ENCODE data around the gene CLIP1. TPM values are rescaled to one million over a fixed set of nuclear protein-coding genes. Genes with fewer than 3 reads are reported as not detected.

CLIP1 gene
- total and polyA plus RNA-seq, 2 of the 4 experiments (the other 2 are of a cell fraction) = 38.0 to 54.8 TPM

- peaks cover 10 to 24% of the 10 kb centered on the region in 2 experiments for H3K79me1 ChIP-seq (ENCODE audit: low read depth in 1 of 2, low read length in 2 of 2)
- no peak overlapping the region for H3K27ac ChIP-seq (ENCODE audit: insufficient read depth, low read length)
- H3K9ac ChIP-seq (ENCODE audit: low read depth, low read length) = no peak overlapping the region
- no peak overlapping the region for H3K4me3 ChIP-seq (ENCODE audit: insufficient read depth, low read depth, low read length)
- no peak overlapping the region for H2BK15ac ChIP-seq (ENCODE audit: low read depth, low read length)
- H3K23ac ChIP-seq (ENCODE audit: low read depth, low read length) = no peak overlapping the region
- H2BK120ac ChIP-seq (ENCODE audit: low read depth, low read length) = no peak overlapping the region
- H3K9me1 ChIP-seq (ENCODE audit: insufficient read depth, low read length) = peaks cover 7% of the 10 kb centered on the region
- H3K4me1 ChIP-seq (ENCODE audit: control insufficient read depth, insufficient read depth, low read length) = peaks cover 11% of the 10 kb centered on the region
- intact Hi-C loops (cut with micrococcal nuclease) = no loop called here
- H4K20me1 ChIP-seq (ENCODE audit: insufficient read depth, low read length) = no peaks in the 10 kb centered on the region
- no peak overlapping the region for H2AK5ac ChIP-seq (ENCODE audit: low read depth, low read length)
- H3K4me2 ChIP-seq (ENCODE audit: low read depth, low read length) = no peak overlapping the region
- H2AK9ac ChIP-seq (replicated peaks; ENCODE audit: low read depth, low read length, poor library complexity) = no peak overlapping the region
- H4K91ac ChIP-seq (ENCODE audit: insufficient read depth, low read depth, low read length) = no peak overlapping the region
- H4K5ac ChIP-seq (ENCODE audit: low read depth, low read length) = no peak overlapping the region
- dilution Hi-C loops (cut with HindIII; ENCODE audit: low sequenced_read_pairs, unreplicated experiment) = no loop called here
- H3K27me3 ChIP-seq (ENCODE audit: control insufficient read depth, insufficient read depth, low read length) = no peaks in the 10 kb centered on the region
- ChIA-PET CTCF (interaction anchor here (1.1 kb wide), 1 partner anchor 8 kb away, joined by 3 read pairs; no protein-coding TSS in a partner anchor), POLR2A (ENCODE audit: unreplicated experiment) (no interaction called here)
- no peak overlapping the region for H2BK5ac ChIP-seq (ENCODE audit: low read depth, low read length, poor library complexity, severe bottlenecking)
- 0 out of 2 replicates have a peak overlapping the region, but pooled peaks have one; percentile 29 for H3K18ac ChIP-seq (ENCODE audit: low read depth, low read length)
- no peak overlapping the region for H3K4ac ChIP-seq (ENCODE audit: low read depth, low read length)
- DNase-seq (no peak), ATAC-seq (ENCODE audit: low read depth) (no peak)
- no peak overlapping the region for H2BK20ac ChIP-seq (ENCODE audit: low read depth, low read length)
- in situ Hi-C loops (cut with MboI; ENCODE audit: low sequenced_read_pairs) = no loop called here
- H3K36me3 ChIP-seq (ENCODE audit: control insufficient read depth, insufficient read depth, low read length) = peaks cover 24% of the 10 kb centered on the region
- H3K56ac ChIP-seq (ENCODE audit: extremely low read depth, insufficient read depth, low read length) = no peak overlapping the region
- TF ChIP-seq, protein P1, sequence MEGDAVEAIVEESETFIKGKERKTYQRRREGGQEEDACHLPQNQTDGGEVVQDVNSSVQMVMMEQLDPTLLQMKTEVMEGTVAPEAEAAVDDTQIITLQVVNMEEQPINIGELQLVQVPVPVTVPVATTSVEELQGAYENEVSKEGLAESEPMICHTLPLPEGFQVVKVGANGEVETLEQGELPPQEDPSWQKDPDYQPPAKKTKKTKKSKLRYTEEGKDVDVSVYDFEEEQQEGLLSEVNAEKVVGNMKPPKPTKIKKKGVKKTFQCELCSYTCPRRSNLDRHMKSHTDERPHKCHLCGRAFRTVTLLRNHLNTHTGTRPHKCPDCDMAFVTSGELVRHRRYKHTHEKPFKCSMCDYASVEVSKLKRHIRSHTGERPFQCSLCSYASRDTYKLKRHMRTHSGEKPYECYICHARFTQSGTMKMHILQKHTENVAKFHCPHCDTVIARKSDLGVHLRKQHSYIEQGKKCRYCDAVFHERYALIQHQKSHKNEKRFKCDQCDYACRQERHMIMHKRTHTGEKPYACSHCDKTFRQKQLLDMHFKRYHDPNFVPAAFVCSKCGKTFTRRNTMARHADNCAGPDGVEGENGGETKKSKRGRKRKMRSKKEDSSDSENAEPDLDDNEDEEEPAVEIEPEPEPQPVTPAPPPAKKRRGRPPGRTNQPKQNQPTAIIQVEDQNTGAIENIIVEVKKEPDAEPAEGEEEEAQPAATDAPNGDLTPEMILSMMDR (conservative IDR thresholded peaks at IDR 0.05; ENCODE audit: low read depth, low read length) = no peak
- no peak for TF ChIP-seq MAFK (IDR thresholded peaks at IDR 0.05; ENCODE audit: low read depth, low read length)
- TF ChIP-seq MAZ (IDR thresholded peaks at IDR 0.05; ENCODE audit: borderline replicate concordance, low read depth, low read length) = no peak
- no peak for TF ChIP-seq BHLHE40 (IDR thresholded peaks at IDR 0.05; ENCODE audit: low read depth, low read length)
- no peaks in the 10 kb centered on the region for H3K9me3 ChIP-seq (ENCODE audit: control insufficient read depth, insufficient read depth, low read length)
- no CpG with 5 or more reads among the region's 3 CpGs for WGBS, 2 experiments (ENCODE audit: extremely low coverage in 2 of 2, insufficient read length in 1 of 2)
- no peak overlapping the region for H3K14ac ChIP-seq (replicated peaks; ENCODE audit: low read depth, low read length)
- H4K8ac ChIP-seq (ENCODE audit: low read depth in 2 of 2, low read length in 2 of 2) = no peak overlapping the region
- no peak overlapping the region for H2AFZ ChIP-seq (replicated peaks; ENCODE audit: low read length, poor library complexity)
- no TSS peak for BruUV-seq (replicated peaks)
These were observed 111.7 kb downstream of the CLIP1 start for GRCh38 chr12:122310626-122311333.

All from IMR-90 (cell line).